Breast epithelium (tissue), 3 donors: Measurements from ENCODE around the gene GAS7.

Experiments
- CTCF ChIP-seq, 3 donors: fragments of 450-650 bp; IDR thresholded peaks; one replicate each; pipeline ENCODE4 v1.5.1; 2016 to 2017; ENCODE audit warnings: antibody characterized with exemption in 3 of 3, mild to moderate bottlenecking in 3 of 3, moderate library complexity in 3 of 3
- POLR2AphosphoS5 ChIP-seq, 3 donors: sonication (generic); formaldehyde crosslinking; IDR thresholded peaks; one replicate each; pipeline ENCODE4 v1.6.1; 2017; ENCODE audit warnings: antibody characterized with exemption in 3 of 3

- TF ChIP-seq CTCF (IDR thresholded peaks at IDR 0.05) (no peak), POLR2AphosphoS5 (IDR thresholded peaks at IDR 0.05) (no peak)
These were observed 272.1 kb downstream of the GAS7 start for GRCh38 chr17:9926150-9926804.
